Body of pancreas (tissue), 4 donors: ENCODE measurements around the gene SLC29A2.

Experiments used
- CTCF ChIP-seq, 7 experiments: fragments of 450-650 bp in 4 of 7; fragments of 200-600 bp in 3 of 7; sonication (generic) in 3 of 7; IDR thresholded peaks; one replicate each; pipeline ENCODE4 v1.5.1; 2016 to 2019; ENCODE audit warnings: antibody characterized with exemption in 7 of 7
- POLR2A ChIP-seq, 3 donors: fragments of 450-650 bp; IDR thresholded peaks; one replicate each; pipeline ENCODE4 v1.6.1; 2016; ENCODE audit warnings: antibody characterized with exemption in 3 of 3, mild to moderate bottlenecking in 2 of 3

GRCh38 chr11:66363187-66363601 is 8.4 kb downstream of the SLC29A2 start:
- TF ChIP-seq CTCF (IDR thresholded peaks at IDR 0.05) (no peak), POLR2A (IDR thresholded peaks at IDR 0.05) (no peak)
